GM21576 (cell line): ENCODE measurements around the gene RGS8.

Experiments used
- ATAC-seq: cut with Tn5 transposase; IDR thresholded peaks from one replicate; pipeline ENCODE4 v1.9.1; 2021; ENCODE audit warnings: mild to moderate bottlenecking, moderate library complexity; ENCODE audit not compliant: unreplicated experiment

Gene RGS8

DNA sequence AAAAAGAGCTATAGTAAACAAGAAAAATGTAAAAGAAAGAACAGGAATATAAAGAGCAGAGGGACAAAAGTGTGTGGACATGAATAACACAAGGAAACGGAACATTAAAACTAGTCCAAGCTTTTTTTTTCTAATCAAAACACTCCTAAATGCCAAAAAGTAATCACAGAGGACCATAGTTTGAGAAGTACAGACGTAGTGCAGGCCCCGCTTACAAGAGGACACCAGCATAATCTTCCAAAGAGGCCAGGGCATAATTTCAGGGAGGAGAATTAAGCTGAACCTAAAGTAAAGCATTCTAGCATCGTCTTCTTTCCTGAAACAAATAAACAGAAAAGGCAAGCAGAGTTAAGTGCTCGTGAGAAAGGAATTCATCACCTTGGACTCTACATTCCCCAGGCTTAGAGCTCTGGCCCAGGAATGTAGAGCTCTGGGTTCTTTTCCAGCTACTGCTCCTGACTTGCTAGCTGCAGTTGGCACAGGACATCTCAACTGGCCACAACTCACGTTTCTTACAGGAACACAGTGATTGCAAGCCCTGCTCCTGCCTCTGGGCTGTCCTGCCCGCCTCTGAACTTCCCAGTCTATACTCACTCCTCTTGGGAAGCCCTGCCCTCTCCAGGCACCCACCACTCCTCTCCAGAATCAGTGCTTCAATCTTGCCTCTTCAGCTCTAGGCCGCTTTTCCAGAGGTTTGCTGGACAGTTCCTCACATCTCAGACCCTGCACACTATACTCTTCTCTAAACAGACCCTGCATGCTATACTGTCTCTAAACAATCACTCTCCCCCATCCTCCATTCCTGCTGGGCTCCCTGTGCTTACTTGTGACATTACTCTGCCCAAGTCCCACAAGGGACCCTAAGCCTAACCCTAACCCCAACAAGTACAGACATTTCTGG, 9.8 kb downstream of the RGS8 start:
- ATAC-seq = no peak

DNA sequence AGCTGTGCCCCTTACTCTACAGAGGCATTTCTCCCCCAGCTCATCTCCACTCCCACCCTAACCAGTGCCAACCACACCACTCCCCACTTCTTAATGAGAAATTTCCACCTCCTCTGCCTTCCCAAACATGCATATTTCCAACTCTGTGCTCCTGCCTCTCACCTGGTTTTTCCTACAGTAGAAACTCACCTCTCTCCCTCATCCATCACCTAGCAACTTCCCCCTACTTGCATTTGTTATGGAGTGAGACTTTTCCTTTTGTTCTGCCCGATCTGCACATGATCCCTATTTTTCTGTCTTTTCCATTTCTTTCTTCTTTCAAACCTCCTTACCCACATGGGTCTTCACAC, 11.9 kb downstream of the RGS8 start:
- no peak for ATAC-seq

DNA sequence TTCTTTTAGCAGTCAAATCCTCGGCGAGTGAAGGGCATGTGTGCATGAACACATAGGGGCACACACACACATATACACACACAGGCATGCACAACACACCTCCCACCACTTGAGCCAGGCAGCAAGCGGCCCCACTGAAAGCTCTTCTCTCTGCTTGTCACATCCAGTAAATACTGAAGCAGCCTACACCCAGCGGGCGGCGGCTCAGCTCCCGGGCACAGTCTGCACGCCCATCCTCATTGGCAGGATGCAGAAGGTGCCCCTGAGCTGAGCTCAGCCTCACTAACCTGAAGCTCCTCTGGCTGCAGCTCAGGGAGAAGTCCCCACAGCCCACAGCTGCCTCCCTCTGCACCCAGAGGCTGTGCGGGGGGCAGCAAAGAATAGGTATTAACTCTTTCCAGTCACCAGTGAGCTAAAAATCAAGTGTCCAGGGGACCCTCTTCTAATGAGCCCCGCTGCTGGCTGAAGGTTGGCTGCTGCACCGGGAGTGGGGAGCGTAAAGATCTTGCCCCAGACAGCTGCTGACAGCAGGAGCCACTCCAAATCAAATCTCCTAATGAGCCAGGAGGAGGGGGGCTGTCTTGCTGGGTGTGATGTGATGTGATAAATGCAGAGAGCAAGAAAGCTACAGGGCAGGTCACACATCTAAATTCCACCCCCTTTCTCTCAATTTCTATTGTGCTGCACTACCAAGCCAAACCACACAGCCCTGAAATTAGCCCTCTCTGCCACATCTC, 12.5 kb downstream of the RGS8 start:
- no peak for ATAC-seq

DNA sequence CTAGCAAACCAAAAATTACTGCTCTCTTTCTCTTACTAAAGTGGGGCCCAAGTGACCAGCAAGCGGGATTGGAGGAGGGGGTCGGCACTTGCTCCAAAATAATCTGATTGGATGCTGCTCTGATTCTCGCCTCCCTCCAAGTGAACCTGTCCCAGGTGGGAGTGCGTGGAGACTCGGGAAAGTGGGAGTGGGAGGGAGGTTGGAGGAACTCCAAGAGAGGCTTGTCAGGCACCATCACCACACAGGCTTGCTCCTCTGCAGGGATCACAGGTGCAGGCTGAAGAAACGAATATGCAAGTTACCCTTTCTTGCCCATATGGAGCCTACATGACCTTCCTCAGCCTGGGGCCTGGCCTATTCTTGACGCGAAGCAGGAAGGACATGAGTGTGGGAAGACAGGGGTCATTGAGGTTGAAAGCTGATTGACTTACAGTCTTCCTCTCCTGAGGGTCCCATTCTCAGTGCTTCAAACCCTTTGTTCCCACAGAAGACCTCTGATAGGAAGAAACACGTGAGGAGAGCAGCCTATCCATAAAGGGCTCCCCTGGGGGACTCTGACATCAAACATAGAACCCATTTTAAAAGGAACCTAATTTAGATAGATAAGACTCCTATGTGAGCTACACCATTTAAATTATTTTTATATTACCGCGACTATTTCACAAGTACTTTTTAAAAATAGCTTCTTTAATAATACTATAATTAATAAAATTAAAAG, 14.2 kb downstream of the RGS8 start:
- no peak for ATAC-seq

DNA sequence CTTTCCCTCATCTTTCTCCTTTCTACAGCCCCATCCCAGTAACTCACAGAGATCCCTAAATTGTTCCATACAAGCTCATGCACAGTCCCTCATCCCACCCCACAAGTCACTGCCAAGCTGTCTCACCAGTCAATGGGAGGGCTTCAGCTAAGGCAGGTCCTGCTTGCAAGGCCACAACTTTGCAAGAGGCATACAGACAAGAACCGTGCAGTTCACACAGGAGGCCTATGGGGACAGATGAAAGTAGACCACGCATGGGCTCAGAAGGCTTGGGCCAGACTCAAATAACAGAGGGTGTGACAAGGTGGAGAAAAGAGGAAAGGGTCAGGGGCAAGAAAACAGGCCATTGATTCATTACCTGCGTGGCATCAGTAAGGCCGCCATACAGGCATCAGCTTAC, 15.1 kb downstream of the RGS8 start:
- ATAC-seq = no peak

DNA sequence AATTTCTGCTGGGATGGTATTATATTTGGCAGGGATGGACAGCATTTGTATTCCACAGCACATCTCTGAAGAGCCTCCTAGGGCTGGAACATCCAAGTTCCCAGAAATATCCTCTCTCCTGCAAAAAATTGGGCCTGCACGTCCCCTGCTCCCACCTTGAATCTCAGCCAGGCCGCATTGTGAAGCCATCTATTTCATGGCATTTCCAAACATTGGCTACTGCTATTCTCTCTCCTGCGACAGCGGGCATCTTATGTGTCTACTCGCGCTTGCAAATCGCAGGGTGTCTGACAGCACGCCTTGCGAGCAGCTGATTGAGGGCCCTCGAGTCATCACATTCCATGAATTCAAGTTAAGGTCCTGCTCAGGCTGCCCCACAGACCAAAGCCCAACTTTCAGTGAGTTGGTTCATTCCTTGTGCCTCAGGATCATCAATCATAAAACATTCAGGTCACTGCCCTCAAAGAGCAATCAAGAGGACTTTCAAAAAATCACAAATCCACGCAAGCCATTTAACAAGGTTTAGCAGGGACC, 15.8 kb downstream of the RGS8 start:
- ATAC-seq = no peak

DNA sequence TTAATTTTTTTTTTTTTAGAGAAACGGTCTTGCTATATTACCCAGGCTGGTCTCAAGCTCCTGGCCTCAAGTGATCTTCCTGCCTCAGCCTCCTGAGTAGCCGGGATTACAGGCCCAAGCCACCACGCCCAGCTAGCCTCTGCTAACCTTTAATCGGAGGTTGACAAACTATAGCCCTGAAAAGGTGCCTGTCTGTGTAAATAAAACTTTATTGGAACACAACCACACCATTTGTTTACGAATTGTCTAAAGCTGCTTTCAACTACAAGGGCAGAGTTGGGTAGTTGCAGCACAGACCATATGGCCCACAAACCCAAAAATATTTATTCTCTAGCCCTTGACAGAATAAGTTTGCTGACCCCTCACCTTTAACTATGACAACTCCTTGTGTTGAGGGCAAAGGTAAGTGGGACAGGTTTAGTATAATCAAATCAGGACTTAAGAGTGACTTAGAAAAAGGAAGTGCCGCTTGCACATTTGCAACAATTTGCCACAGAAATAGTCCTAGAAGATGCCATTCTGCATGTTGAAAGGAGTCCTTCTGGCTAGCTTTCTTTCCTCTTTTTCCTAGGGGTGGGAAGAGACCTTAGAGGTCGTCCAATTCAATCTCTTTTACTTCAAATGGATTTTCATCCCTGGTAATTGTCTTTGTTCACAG, 16.4 kb downstream of the RGS8 start:
- no peak for ATAC-seq

DNA sequence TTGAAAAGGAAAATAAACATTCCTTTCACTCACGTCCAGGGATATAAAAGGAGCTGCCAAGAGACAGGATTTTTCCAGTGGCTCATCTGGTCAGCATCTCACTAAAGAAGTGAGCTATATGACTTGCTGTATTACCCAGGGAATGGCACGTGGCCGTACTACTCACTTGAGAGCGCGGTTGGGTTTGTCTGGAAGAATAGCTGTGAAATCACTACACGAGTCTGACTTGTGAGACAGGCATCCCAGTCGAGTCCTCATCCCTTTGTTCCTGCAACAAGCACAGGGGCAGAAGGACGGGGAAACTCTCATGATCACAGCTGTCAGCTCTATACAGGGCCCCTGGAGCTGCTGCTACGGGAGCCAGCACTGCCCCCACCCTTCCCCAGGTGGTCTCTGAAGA, 17.7 kb downstream of the RGS8 start:
- no peak for ATAC-seq

DNA sequence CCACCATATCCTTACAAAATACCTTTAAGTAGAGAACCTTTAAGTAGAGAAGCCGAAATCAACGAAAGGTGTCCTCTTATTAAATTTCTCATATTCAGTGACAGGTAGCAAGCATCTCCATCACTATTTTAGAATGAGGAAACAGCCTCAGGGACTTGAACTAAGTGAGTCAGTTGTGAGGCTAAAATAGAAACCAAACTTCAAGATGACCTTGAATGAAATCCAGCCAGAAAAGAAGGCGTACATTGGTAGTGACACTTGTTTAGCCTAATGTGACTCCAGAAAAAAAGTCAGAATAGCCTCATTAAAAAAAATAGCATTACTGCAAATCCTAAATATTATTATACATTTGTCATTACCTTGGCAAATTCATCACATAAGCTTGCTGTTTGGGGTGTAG, 20.1 kb downstream of the RGS8 start:
- no peak for ATAC-seq

DNA sequence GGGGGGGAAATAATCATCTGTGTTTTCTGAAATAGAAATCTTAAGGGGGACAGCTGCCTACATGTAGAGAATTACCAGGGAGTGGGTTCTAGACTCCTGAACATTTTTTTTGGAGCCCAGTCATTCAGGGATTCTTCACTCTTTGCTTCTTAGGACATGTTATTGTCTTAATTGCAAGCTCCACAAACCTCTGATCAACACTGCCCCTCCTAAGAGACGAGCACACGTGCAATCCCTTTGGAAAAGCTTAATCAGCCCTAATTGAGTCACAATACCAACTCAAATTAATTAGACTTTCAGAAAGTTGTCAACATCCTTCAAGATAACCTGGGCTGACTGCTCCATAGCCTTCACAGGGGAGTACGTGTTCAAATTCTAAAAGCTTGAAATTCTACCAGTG, 21.4 kb downstream of the RGS8 start:
- no peak for ATAC-seq

DNA sequence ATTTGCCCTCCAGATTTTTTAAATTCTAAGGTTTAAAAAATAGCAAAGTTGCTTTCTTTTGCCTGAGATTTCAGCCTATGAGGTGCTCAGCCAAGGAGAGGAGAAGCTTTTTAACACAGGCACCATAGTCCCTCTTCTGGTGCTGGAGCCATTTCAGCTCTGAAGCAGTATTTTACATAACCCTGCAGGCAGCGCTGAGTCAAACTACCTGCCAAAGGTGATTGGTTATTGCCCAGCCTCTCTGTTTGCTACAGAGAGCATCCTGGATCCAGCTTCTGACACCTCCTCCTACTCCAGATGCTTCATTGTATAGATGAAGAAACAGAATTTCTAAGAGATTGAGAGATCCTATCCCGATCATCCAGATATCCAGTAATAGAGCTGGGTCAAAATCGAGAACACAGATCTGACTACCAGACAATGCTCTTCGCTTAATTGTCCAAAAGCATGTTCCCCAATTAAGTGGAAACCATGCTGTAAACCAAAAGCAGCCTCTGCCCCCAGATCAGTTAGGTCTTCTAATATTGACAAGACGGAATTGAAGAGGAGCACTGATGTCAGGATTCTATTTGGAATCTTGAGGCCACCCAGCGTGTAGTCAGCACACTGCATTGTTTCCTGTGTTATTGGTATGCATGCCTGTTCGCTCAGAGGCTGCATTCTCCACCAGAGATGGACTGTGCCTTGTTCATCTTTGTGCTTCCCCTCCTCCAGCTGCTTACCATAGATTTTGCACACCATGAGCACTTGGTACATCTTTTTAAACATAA, 22.1 kb downstream of the RGS8 start:
- no peak for ATAC-seq

DNA sequence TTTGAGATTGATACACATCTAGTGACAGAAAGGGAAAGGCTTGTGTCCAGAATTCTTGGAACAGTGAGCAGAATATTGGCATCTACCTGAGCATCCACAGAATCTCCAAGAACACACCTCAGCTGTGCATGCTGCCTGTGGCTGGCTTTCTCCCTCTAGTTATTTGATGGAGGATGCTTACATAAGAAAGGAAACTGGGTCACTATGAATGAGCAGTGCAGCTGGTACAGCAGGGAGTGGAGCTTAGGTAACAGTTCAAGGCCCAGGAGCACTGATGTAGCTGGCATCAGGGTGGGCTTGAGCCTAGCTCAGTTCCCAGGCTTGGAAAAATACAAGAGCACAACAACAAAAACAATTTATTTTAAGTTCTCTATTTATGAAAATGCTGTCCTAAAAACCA, 26.3 kb downstream of the RGS8 start:
- ATAC-seq = no peak

DNA sequence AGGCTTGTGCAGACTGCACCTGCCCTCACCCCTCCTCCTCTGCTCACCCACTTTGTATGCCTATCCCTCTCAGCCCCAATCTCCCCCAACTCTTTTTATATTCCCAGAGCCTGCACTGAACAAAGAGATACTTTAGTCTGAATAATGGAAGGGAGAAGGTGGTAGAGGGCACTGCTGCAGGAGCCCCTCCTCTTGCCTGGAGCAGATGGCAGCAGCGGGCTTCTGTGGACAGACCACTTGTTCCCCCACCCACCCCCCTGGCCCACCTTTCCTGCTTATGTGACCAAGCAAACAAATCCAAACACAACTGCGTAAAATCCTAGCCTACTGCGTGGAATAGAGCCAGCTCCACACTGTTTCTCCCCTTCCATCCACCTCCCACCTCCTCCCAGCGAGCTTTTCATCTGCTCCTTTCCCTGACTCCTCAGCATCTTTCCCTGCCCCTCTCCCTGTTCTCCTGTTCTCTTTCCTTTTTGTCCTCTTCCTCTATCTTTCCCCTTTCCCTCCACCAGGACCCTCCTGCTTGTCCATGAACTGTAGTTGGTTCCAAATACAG, 27.5 kb downstream of the RGS8 start:
- ATAC-seq = no peak

DNA sequence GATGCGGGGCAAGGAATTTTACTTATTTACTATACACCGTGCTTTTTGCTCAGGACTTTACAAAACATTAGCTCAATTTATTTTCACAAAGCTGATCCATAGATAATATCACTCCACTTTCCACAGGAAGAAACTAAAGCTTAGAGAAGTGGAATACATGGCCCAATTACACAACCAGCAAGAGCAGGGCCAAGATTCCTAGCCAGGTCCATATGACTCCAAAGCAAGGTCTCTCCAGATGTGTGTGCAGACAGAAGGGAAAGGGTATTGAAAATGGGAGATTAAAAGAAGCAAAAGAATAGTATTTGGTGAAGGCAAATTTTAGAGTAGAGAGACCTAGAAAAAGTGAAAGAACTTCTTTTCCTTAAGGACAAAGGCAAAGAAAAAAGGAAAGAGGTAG, 30.4 kb downstream of the RGS8 start:
- no peak for ATAC-seq

DNA sequence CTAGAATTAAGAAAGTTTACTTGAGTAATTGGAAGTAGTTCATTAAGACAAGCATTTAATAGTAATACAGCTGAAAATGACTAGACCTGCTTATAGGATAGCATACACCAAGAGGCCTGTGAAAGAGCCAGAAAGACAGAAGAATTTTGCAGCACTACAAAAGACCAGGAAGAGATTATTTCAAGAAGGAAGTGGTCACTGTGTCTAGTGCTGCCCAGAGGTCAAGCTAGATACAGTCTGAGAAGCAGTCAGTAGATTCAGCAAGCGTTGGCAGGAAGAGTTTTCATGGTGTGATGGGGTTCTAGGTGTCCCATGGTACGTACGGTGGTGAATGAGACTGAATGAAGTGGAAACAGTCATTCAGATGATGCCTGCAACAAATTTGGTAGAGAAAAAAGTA, 31.5 kb downstream of the RGS8 start:
- ATAC-seq = no peak

DNA sequence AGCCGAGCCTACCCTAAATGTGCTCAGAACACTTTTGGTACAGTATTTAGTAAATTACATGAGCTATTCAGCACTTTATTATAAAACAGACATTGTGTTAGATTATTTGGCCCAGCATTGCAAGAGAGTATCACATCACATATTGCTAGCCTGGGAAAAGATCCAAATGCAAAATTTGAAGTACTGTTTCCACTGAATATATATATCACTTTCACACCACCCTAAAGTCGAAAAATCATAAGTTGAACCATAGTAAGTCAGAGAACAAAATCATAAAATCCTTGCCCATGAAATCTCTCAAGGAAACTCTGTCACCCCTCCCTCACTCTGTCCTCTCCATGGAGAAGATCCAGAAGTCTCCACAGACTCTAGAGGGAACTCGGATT, 33.1 kb downstream of the RGS8 start:
- no peak for ATAC-seq

DNA sequence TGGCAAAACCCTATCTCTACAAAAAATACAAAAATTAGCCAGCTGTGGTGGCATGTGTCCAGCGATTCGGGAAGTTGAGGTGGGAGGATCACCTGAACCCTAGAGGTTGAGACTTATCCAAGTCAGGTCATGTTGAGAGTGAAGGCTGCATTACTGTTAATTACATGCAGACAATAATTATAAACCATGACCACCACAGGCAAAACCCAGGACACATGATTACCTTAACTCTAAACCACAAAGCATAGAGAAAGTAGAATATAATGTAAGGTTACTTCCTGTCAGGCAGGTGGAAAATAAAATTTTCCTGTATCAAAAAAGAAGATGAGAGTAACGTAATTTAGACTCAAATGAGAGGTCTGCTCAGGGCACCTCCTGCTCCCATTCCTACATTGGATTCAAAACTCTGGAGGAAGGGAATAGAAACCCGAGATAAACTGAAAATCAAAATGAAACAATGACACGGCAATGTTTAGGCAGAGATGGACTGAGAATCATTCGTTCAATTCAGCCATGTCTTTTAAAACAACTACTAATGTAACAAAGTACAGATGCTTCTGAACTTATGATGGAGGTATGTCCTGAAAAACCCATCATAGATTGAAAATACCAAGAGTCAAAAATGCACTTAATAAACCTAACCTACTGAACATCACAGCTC, 33.6 kb downstream of the RGS8 start:
- no peak for ATAC-seq

DNA sequence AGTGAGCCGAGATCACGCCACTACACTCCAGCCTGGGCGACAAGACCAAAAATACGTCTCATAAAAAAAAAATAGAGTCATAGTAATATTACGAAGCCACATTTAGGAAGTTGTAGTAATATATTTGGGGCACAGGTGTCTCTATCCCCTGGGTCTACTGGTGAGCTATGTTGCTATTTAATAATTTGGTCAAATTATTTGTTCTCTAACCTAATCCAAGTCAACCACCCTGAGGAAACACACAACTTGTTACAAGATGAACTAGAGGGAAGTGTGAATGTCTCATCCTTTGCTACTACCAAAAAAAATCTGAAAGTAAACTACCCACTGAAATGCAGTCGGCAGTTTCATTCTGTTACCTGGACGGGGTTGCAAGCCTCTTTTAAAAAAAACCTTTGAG, 35.3 kb downstream of the RGS8 start:
- peak; percentile 44 for ATAC-seq

DNA sequence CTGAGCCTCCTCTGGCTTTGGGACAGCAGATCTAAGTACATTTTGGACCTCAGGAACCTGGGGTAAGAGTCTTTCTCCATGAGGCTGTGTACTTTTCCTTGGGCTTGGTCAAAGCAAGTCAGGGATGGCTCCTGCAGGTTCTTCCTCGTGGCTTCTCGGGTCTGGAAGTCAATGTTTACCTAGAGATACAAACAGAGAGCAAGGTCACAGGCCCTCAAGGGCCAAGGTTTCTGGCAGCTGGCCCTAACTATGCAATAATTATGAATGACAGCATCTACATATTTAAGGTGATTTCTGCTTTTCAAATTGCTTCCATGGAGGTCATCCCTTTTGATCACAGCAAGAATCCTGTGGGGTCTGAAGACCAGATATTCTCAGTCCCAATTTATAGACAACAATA, 37.6 kb downstream of the RGS8 start:
- ATAC-seq = no peak

DNA sequence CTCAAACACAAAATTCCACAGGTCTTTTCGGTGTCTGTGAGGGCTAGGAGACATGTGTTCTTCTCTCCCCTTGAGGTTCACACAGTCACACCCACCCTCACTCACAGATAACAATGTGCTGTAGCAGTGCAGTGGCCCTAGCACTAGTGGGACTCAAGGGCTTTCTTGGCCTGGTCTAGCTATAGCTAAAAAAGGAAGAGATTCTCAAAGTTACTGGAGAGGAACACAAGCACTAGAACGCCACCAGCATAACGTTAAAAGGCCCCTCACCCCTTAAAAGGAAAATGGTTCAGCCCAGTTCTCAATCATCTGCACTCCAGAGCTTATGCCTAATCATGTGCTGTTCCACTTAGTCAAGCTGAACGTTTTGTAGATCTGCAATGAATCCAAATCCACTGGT, 39.5 kb downstream of the RGS8 start:
- ATAC-seq = no peak
